ENCODE results near the gene AREL1. TPM values are rescaled to one million over a fixed set of nuclear protein-coding genes. Genes with fewer than 3 reads are reported as not detected.
A peak's percentile ranks its signal among the peaks of the same experiment; 100 is the strongest.

The AREL1 gene
- total and polyA plus RNA-seq, 5 experiments from 2014 or later: 17.3 to 52.9 (median 20.6) TPM

DNA sequence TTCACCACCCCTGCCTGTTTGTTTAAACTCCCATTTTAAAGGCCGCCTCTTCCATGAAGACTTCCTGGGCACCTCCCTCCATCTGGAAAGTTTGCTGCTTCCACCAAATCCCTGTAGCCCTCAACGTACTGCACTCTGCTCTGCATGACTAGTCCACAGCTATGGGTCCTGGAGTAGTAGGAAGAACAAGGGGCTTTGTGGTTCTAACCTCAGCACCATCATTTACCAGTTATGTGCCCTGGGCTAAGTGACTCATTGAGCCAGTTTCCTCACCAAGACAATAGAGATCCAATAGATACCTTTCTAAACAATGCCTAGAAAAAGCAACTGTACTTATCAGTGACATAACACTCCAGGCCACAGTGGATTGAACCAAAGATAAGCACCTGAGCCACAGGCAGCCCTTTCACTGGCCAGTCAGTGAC, 92.4 kb downstream of the AREL1 start:
- peaks cover 35 to 58% (median 48%) of the 10 kb centered on the region in 4 donors for H3K4me1 Mint-ChIP-seq
- POLR2A ChIA-PET: no interaction called here
- H3K27ac Mint-ChIP-seq: peak overlapping the region in 8 of 10 donors; percentile 74 to 98 (median 80)
- H3K9me3 Mint-ChIP-seq: no peaks in the 10 kb centered on the region
- peak in 1 of 10 donors; percentile 8 for DNase-seq
- ATAC-seq: no peak
- no peaks in the 10 kb centered on the region for H3K36me3 Mint-ChIP-seq
- peak overlapping the region in 7 of 10 donors; percentile 4 to 82 (median 61) for H3K4me3 Mint-ChIP-seq
- no peaks in the 10 kb centered on the region for H3K27me3 Mint-ChIP-seq

DNA sequence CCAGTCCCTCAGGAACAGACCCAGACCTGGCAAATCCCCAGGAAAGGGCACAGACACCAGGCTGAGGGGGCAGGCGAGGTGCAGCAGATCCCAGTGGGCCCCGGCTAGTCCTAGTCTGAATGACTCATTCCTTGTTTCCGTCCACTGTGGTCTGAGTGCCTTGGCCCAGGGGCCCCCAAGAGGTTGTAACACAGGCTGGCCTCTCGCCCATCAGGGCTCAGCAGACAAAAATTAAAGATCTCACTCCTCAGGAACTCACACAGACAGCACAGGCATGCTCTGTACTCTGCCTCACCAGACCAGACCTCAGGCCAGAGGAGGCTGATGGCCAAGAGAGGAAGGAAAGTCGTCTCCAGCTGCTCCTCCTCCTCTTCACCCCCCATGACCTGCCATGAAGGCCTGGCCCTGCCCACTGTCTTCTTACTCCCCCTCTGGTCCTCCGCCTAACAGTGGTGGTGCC, 93.2 kb downstream of the AREL1 start:
- DNase-seq (no peak), ATAC-seq (no peak)
- no peaks in the 10 kb centered on the region for H3K36me3 Mint-ChIP-seq
- POLR2A ChIA-PET: interaction anchor here (0.6 to 1.5 kb wide), 3 partner anchors 9 to 47 kb away, joined by 3 to 6 read pairs (median 3); no protein-coding TSS in a partner anchor
- peaks cover 35 to 66% (median 55%) of the 10 kb centered on the region in 4 donors for H3K4me1 Mint-ChIP-seq
- no peaks in the 10 kb centered on the region for H3K9me3 Mint-ChIP-seq
- H3K27me3 Mint-ChIP-seq: no peaks in the 10 kb centered on the region
- H3K27ac Mint-ChIP-seq: peak overlapping the region; percentile 71 to 98 (median 80)
- peak overlapping the region in 6 of 10 donors; percentile 34 to 82 (median 64) for H3K4me3 Mint-ChIP-seq

DNA sequence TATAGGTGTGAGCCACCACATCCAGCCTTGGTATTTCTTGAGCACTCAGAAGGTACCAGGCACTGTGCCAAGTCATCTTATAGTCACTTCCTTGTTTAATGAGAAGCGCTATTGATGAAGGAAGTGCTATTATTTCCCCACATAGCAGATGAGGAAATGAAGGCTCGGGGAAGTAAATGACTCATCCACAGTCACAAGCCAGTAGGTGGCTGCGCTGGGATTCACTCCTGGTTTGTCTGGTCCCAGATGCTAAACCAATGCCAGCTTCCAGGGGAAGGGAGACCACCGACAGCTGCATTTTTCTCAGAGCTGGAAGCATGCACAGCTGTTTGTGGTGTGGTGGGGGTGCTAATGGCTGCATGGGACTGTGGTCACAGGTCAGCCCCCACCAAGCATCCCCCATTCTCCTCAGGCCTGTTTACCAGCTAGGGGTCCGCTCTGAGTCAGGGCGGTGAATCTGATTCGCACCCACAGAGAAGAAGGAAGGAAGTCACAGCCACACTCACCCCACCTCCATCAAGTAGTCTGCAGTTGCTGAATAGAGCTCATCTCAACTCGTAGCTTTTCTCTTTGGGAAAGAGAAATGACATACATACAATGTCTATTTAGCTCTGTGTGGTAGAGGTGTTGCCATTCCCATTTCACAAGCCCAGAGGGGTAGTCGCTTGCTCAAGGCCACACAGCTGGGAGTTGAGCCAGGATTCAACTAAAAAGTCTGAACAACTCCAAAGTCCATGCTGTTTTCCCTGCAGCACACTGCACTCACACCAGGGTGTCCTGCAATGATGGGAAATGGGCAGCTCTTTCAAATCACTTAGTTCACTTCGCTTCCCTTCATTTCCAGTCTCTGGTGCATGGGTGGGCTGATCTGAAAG, 94.6 kb downstream of the AREL1 start:
- peak overlapping the region; percentile 74 to 98 (median 94) for H3K27ac Mint-ChIP-seq
- H3K4me3 Mint-ChIP-seq: peak overlapping the region; percentile 68 to 87 (median 80)
- peaks cover 37 to 76% (median 64%) of the 10 kb centered on the region in 4 donors for H3K4me1 Mint-ChIP-seq
- H3K9me3 Mint-ChIP-seq: no peaks in the 10 kb centered on the region
- ATAC-seq: peak; percentile 89 to 92
- H3K27me3 Mint-ChIP-seq: peaks cover 0 to 5% (median 0%) of the 10 kb centered on the region in 5 donors
- H3K36me3 Mint-ChIP-seq: no peaks in the 10 kb centered on the region
- POLR2A ChIA-PET: interaction anchor here (0.9 to 2.0 kb wide), 12 partner anchors 9 to 174 kb away, joined by 3 to 10 read pairs (median 4); partner anchors contain the start of genes AREL1, FCF1, ISCA2 and NPC2
- peak in 9 of 10 donors; percentile 26 to 80 (median 64) for DNase-seq

DNA sequence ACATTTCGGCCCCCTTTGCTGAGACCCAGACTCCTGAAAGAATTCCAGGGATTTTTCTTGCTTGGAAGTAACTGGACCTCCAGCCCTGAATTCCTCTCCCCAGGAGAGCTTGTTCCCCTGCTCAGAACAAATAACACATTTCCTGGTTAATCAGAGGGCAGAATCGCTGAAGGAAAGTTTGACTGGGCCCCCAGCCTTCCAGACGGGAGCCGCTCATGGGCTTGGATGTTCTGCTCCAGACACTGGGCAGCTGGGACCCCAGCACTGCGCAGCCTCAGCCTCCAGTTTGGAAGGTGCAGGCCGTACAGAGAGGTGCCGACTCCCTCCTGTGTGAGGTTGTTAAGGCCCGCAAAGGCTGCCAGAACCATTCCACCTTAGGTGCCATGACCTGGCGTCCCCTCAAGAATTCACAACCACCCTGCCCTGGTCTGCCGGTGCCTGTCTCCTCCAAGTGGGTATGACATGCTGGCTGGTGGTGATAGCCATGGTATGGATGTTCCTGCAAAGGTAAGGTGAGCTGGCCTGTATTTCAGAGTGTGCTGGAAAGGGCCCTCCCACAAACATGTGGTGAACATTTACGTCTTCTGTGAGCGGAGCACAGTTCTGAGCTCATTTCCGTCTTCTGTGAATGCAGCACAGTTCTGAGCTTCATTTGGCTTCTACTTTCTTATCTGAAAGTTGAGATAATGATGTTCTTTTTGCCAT, 95.7 kb downstream of the AREL1 start:
- Mint-ChIP-seq H3K9me3 (no peaks in the 10 kb centered on the region), H3K27ac (peak overlapping the region in 7 of 10 donors; percentile 52 to 98 (median 89)), H3K4me3 (peak overlapping the region in 6 of 10 donors; percentile 45 to 87 (median 82)), H3K27me3 (peaks cover 0 to 5% (median 0%) of the 10 kb centered on the region in 5 donors), H3K4me1 (peaks cover 37 to 76% (median 64%) of the 10 kb centered on the region in 4 donors), H3K36me3 (no peaks in the 10 kb centered on the region)
- DNase-seq (no peak), ATAC-seq (no peak)
- POLR2A ChIA-PET: interaction anchor here (0.5 to 2.2 kb wide), 8 partner anchors 17 to 297 kb away, joined by 3 to 5 read pairs (median 4); partner anchors contain the start of genes AREL1, FCF1, ISCA2 and NPC2

DNA sequence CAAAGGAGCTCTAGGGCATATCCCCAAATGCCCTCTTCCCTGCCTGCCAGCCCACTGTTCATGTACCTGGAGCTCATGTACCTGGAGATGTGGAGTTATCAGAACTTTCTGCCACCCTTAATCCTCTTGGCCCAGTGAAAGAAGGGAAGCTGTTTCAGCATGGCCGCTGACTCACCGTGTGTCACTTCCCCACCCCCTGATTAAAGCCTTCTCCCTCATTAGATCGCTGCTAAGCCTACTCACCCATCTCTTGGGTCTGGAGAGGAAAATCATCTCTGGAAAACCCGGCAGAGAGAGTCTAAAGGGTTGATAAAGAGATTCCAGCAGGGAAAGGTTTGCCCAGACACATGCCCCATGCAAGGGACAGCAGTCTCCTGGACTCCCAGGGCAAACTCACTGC, 96.4 kb downstream of the AREL1 start:
- Mint-ChIP-seq H3K4me1 (peaks cover 37 to 75% (median 64%) of the 10 kb centered on the region in 4 donors), H3K4me3 (no peak overlapping the region), H3K9me3 (no peaks in the 10 kb centered on the region), H3K27ac (peak overlapping the region in 2 of 10 donors; percentile 43 to 67), H3K27me3 (peaks cover 0 to 5% (median 0%) of the 10 kb centered on the region in 5 donors), H3K36me3 (no peaks in the 10 kb centered on the region)
- DNase-seq (no peak), ATAC-seq (no peak)
- POLR2A ChIA-PET: interaction anchor here (1.1 to 2.2 kb wide), 3 partner anchors 91 to 147 kb away, joined by 3 to 5 read pairs (median 4); partner anchors contain the start of genes AREL1 and FCF1

DNA sequence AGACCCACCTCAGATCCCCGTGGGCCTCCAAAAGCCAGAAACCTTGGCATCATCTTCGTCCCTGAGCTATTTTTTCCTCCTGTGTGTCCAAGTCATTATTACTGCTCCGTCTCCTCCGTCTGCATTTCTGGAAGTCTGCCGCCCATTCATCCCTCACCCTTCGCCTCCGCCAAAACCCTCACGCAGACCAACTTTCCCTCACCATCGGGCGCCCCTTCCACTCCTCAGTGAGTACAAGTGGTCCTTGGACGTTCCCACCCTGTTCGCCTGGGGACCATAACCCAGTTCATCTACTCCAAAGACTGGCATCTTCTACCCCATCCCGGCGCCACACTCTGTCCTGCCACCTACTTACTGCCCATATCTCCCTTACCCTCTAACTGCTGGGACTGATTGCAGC, 97.1 kb downstream of the AREL1 start:
- no peaks in the 10 kb centered on the region for H3K9me3 Mint-ChIP-seq
- H3K27ac Mint-ChIP-seq: peak overlapping the region in 3 of 10 donors; percentile 40 to 88 (median 67)
- POLR2A ChIA-PET: interaction anchor here (2.2 kb wide), 1 partner anchor 148 kb away, joined by 5 read pairs; no protein-coding TSS in a partner anchor
- DNase-seq (no peak), ATAC-seq (no peak)
- H3K4me1 Mint-ChIP-seq: peaks cover 34 to 68% (median 63%) of the 10 kb centered on the region in 4 donors
- peak overlapping the region in 2 of 10 donors; percentile 31 to 33 for H3K4me3 Mint-ChIP-seq
- peaks cover 0 to 5% (median 0%) of the 10 kb centered on the region in 5 donors for H3K27me3 Mint-ChIP-seq
- H3K36me3 Mint-ChIP-seq: no peaks in the 10 kb centered on the region

DNA sequence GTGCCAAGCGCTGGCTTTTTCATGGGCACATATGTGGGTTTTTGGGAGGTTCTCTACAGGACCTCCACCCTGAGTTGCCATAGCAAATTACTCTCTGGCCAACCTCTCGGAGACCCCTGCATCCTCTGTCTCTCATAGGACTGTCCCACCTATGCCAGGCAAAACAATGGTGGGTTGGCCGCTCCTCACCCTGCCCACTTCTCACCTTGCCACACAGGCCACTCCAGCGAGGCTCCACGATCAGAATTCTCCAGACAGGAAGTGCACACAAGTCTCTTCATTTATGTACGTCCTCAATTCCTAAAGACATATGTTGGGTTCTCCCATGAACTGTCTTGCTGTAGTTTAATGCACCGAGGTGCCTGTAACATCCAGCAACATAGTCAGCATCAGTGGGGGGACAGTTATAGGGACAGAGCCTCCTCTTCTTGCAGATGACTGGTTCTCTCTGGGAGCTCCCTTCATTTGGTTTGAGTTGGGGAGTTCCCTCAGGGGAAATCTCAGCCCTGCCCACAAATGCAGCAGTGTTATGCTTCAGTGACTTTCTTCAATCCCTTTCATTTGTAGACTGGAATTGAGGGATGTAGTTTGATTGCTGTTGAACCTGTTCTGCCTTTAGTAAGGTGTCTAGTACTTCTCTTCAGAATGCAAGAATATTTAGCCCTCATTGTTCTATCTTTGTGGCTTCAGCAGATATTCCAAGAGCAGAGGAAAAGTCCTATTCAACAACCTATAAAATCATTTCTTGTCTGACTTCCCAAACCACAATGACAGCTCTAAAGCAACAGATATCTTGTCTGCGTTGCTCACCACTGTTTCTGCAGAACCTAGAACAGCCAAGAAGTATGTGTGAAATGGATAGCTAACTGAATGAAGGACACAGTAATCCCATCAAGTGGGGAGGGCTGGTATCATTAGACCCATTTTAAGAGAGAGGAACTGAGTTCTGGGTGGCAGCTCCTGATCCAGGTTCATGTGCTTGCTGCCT, 98.1 kb downstream of the AREL1 start:
- ATAC-seq: no peak
- peak in 1 of 10 donors; percentile 53 for DNase-seq
- POLR2A ChIA-PET: no interaction called here
- peak overlapping the region in 6 of 10 donors; percentile 17 to 63 (median 36) for H3K4me3 Mint-ChIP-seq
- H3K4me1 Mint-ChIP-seq: peaks cover 28 to 62% (median 60%) of the 10 kb centered on the region in 4 donors
- H3K36me3 Mint-ChIP-seq: no peaks in the 10 kb centered on the region
- peaks cover 0 to 5% (median 0%) of the 10 kb centered on the region in 5 donors for H3K27me3 Mint-ChIP-seq
- no peaks in the 10 kb centered on the region for H3K9me3 Mint-ChIP-seq
- H3K27ac Mint-ChIP-seq: peak overlapping the region in 3 of 10 donors; percentile 61 to 67 (median 61)

DNA sequence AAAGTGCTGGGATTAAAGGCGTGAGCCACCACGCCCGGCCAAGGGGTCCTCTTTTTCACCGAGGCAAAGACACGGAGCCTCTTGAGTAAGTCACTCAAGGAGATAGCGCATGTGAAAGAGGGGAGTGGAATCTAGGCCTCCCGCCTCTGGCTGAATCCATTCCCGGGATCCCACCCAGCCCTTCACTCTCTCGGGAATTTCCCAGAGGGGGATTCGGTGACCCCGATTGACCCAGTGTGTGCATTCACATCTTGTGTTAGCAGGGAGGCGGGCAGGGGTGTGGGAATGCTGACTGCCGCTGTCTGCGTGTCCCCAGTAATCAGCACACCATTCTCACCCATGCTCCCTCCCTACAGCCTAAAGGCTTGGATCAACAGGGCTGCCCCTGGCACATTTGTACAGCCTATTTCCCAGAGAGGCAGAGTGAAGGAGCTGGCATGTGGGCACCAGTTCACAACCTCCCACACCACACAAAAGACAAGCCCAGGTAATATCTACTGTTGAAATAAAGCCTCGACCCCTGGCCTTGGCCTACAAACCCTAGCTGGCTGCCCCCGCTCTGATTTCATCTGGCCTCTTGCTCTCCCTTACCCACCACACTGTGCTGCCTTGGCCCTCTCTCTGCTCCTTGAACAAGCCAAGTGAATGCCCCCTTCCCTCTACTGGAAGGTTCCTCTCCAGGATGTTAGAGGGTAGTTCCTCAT, 99.5 kb downstream of the AREL1 start:
- Mint-ChIP-seq H3K4me1 (peaks cover 27 to 59% (median 56%) of the 10 kb centered on the region in 4 donors), H3K4me3 (peak overlapping the region; percentile 43 to 86 (median 68)), H3K27me3 (peaks cover 0 to 5% (median 0%) of the 10 kb centered on the region in 5 donors), H3K9me3 (no peaks in the 10 kb centered on the region), H3K36me3 (no peaks in the 10 kb centered on the region), H3K27ac (peak overlapping the region in 6 of 10 donors; percentile 19 to 89 (median 40))
- no peak for ATAC-seq
- POLR2A ChIA-PET: interaction anchor here (0.5 to 1.8 kb wide), 5 partner anchors 10 to 494 kb away, joined by 3 to 4 read pairs (median 3); no protein-coding TSS in a partner anchor
- DNase-seq: peak in 1 of 10 donors; percentile 34

DNA sequence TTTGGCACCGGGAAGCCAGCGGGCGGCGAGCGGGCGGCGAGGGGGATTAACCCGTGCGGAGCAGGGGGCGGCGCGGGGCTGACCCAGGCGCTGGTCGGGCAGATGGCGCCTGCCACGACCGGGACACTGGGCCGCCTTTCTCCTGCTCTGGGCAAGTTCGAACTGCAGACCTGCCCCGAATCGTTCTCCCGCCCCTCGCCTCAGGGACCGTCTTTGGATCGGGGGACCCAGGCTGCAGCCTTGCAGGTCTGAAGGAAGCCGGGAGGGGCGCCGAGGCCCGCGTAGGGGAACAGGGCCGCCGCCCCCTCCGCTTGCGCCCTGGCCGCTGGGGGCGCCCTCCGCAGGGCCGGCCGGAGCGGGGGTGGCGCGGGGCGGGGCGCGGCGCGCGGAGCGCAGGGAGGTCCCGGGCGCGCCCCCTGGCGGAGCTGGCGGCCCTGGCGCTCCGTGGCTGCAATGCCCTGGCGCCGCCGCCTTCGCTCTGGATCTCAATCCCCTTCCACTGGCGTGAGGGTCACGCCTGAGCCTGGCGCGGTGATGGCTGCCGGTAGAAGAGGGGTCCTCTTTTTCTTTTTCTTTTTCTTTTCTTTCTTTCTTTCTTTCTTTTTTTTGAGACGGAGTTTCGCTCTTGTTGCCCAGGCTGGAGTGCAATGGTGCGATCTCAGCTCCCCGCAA, 100.4 kb downstream of the AREL1 start:
- peaks cover 20 to 50% (median 47%) of the 10 kb centered on the region in 4 donors for H3K4me1 Mint-ChIP-seq
- POLR2A ChIA-PET: interaction anchor here (0.5 to 1.8 kb wide), 9 partner anchors 11 to 495 kb away, joined by 3 to 5 read pairs (median 4); partner anchors contain the start of gene YLPM1
- peak overlapping the region; percentile 68 to 86 (median 81) for H3K4me3 Mint-ChIP-seq
- H3K27me3 Mint-ChIP-seq: peaks cover 0 to 5% (median 0%) of the 10 kb centered on the region in 5 donors
- H3K27ac Mint-ChIP-seq: peak overlapping the region in 3 of 10 donors; percentile 33 to 77 (median 61)
- no peaks in the 10 kb centered on the region for H3K36me3 Mint-ChIP-seq
- DNase-seq (peak; percentile 75 to 99 (median 88)), ATAC-seq (peak; percentile 85 to 86)
- H3K9me3 Mint-ChIP-seq: no peaks in the 10 kb centered on the region

Measured in naive thymus-derived CD8-positive, alpha-beta T cell (primary cell).